Omental fat pad (tissue), 4 donors: ENCODE measurements around the gene PCF11. TPM values are rescaled to one million over a fixed set of nuclear protein-coding genes. Genes with fewer than 3 reads are reported as not detected.

ENCODE experiments used
- ATAC-seq: fragments of 150-250 bp; one replicate; pipeline ENCODE4 v1.9.1; 2016; ENCODE audit warnings: mild to moderate bottlenecking, moderate library complexity; ENCODE audit not compliant: low FRiP score
- DNase-seq: peaks from one replicate; pipeline ENCODE4 v3.0.0-alpha.2; 2019; ENCODE audit warnings: low spot score
- CTCF ChIP-seq, 3 donors: fragments of 450-650 bp; IDR thresholded peaks; one replicate each; pipeline ENCODE4 v1.5.1; 2016 to 2017; ENCODE audit warnings: antibody characterized with exemption in 3 of 3, mild to moderate bottlenecking in 3 of 3, moderate library complexity in 2 of 3
- total RNA-seq, 4 donors: library from RNA; depleted of rRNA; stranded (reverse); fragments of >200 nt; gene quantifications; one replicate each; pipeline ENCODE4 v1.1.0, GENCODE V29; 2016

Gene PCF11
- total RNA-seq, 4 donors from 2014 or later, result 67.2 to 120 (median 96.5) TPM

- ATAC-seq (no peak), DNase-seq (no peak)
- no peak for TF ChIP-seq CTCF (IDR thresholded peaks at IDR 0.05)
Observed at GRCh38 chr11:83175815-83176214, 18.9 kb downstream of the PCF11 start.

GRCh38 chr11:83181815-83182214 lies 24.9 kb downstream of the PCF11 start:
- ATAC-seq (no peak), DNase-seq (no peak)
- TF ChIP-seq CTCF (IDR thresholded peaks at IDR 0.05), result no peak

DNA sequence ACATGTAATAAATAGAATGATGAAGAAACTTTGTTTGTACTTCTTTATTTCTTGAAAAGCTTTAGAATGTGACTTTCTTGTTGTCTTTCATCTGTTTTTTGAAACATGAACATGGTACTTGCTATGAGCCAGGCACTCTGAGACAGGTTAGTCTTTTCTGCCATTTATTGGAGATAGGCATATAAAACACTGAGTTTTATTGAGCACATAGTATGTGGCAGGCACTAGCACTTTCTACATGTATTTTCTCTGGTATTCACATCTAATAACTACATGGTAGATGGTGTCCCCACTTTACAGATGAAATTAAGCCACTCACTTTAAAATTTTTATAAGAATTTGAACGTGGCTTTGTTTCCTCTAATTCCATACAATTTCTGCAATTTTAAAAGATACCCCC lies 28.8 kb downstream of the PCF11 start:
- no peak for DNase-seq

GRCh38 chr11:83187465-83187864 lies 30.5 kb downstream of the PCF11 start:
- DNase-seq (no peak), ATAC-seq (no peak)
- TF ChIP-seq CTCF (IDR thresholded peaks at IDR 0.05), result no peak

More for the DNA sequence above, 28.8 kb downstream of the PCF11 start:
- no peak for TF ChIP-seq CTCF (IDR thresholded peaks at IDR 0.05)
- ATAC-seq, result no peak

DNA sequence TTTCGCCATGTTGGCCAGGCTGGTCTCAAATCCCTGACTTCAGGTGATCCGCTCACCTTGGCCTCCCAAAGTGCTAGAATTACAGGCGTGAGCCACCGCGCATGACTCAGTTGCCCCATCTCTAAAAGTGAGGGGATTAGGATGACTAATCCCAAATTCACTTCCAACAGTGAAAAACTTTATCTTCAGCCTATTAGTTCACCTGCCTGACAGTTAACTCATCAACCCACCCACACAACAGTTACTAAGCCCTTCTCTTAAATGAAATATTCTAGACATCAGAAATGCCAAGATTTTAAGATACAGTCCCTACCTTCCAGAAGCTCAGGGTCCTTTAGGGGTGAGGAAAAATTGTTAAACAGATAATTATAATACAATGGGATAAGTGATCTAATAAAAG lies 34.6 kb downstream of the PCF11 start:
- DNase-seq (no peak), ATAC-seq (no peak)
- TF ChIP-seq CTCF (IDR thresholded peaks at IDR 0.05), result no peak

- TF ChIP-seq CTCF (IDR thresholded peaks at IDR 0.05), result no peak
- DNase-seq, result no peak
Observed at GRCh38 chr11:83191986-83192385, 35.1 kb downstream of the PCF11 start.

GRCh38 chr11:83192606-83193245 lies 35.8 kb downstream of the PCF11 start:
- no peak for TF ChIP-seq CTCF (IDR thresholded peaks at IDR 0.05)
- ATAC-seq, result no peak
- DNase-seq, result no peak

More at GRCh38 chr11:83191986-83192385, 35.1 kb downstream of the PCF11 start:
- ATAC-seq, result no peak
